GDM1 (cell line): ENCODE results near the gene EEFSEC.

Experiments
- DNase-seq: peaks from one replicate; lab custom pipeline; 2025; lab: John Stamatoyannopoulos, UW

The EEFSEC gene

GRCh38 chr3:128242818-128243601, 89.7 kb downstream of the EEFSEC start:
- DNase-seq: no peak

DNA sequence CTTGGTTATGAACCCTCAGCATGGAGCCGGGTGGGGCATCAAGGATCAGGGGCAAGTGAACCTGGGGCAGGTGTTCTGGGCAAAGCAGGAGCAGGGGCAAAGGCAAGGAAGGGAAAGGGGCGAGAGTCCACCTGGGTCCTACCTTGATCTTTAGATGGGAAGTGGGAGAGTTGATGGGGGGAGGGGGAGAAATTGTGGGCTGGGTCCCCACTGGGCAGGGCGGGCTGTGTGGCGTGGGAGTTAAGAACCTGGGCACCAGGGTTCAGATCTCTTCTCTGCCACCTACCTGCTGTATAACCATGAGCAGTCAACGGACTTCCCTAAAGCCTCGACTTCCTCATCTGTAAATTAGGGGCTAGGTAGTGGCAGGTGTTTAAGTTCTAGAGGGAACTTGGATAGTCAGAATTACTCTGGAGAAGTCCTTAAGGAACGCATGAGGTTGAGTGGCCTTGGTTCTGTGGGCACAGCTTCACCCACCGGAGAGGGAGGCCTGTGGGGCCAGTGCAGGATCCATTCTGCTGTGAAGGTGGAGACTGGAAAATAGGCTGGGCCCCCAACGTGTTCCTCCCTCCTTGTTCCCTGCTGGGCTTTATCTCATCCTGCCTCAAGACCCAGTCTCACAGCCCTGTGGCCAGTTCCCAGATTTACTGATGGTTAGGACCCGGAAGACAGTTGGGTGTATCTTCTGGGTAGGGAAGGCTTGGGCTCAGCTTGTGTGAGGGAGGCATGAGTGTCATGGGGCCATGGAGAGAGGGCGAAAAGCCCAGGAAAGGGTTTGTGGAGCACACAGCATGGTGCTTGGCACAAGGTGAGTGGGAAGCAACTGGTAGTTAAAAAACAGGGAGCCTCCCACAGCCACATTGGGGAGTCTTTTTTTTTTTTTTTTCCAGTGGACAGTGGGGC, 90.6 kb downstream of the EEFSEC start:
- no peak for DNase-seq

DNA sequence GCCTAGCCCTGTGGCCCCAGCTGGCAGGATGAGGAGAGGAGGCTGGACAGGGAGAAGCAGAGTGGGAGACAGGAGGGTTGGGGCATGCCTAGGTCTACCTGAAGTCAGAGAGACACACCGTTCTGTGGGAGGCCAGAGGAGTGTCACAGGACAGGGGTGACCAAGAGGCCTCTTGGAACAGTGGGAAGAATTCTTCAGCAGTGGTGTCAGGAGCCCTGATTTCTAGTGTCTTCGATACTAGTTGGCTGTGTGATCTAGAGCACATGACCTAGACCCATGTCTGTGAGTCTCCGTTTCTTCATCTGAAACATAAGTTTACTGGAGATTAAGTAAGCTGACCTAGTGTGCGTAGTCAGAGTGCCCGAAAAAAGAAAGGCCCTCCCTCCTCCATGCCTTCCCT, 92.2 kb downstream of the EEFSEC start:
- DNase-seq: no peak

DNA sequence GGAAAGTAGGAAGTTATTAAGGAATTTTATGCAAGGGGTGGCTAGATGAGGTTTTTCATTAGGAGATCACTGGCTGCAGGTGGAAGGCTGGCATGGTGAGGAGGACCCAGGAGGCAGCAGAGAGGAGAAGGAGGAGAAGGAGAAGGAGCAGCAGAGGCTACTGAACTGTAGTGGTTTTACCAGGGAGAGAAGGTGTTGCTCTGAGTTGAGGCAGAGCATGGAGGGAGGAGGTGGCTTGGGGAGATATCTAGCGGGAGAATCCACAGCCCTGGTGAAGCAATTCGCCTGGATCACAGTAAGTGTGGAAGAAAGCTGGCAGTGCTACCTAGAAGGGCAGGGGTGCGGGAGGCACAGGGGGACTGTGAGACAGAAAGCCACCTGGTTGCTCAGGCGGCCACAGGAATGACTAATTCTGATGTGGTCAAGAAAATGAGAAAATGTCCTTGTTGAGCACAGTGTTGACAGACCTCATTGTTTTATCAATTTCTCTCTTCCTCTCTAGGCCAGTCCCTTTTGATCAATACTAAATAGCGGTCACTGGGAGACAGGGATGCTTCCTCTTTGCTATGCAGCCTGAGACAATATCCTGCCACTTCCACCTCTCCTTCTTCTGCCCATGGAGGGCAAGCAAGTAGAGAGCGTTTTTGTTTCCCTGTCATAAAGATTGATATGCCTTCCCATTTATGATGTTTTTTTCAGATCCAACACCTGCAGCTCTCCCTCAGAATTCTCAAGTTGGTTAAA, 94.6 kb downstream of the EEFSEC start:
- DNase-seq: no peak

DNA sequence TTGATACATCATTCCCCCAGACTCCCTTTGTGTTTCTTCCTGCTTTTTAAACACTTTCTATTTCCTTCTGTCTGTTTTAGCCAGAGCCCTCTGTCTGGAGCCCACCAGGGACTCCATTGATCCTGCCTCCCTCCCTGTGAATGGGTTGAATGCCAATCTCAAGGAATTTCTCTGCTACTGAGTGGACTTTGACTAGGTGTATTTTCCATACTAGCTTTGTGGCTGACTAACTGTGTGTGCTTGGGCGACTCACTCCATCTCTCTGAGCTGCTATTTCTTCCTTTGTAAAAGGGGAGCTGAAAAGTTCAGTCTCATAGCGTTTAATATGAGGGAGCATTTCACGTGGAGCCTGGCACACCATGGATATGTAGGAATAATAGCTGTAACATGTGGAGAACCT, 98.8 kb downstream of the EEFSEC start:
- DNase-seq: no peak

- DNase-seq: no peak
These were observed 99.9 kb downstream of the EEFSEC start for GRCh38 chr3:128253150-128253549.

GRCh38 chr3:128254066-128254590, 100.8 kb downstream of the EEFSEC start:
- DNase-seq: no peak

DNA sequence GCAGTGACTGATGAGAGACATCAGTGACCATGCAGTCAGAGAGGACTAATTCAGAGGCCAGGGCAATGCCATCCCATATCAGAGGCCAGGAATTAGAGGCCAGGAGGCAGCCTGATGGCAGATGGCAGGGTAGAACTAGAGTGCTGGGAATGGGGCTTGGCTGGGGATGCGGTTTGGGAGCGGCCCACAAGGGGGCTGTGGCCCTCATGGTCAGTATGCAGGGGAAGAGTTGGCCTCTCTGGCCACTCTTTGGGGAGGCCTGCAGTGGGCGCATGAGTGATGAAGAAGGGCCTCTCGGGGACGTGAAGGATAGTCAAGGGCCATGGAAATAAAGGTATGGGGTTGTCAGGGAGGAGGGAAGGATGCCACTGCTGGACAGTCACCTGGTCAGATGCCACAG, 101.7 kb downstream of the EEFSEC start:
- DNase-seq: no peak

- DNase-seq: no peak
These were observed 102.8 kb downstream of the EEFSEC start for GRCh38 chr3:128256131-128256530.

DNA sequence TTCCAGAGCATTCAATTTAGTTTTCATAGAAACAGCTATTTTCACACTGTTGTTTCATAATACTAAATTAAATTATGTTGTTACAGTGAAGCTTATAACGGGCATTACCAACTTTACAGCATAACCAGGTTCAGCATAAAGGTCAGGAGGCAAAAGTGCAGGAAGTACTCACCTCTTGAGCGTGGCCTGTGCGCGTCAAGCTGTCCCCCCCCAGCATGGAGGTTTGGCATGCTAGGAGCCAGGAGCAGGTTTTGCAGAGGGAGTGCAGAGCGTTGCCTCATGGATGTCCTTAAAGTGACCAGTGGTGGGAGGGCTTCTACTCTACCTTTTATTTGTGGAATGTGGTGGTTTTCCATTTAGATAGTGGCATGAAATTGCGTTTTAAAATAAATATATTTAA, 104.4 kb downstream of the EEFSEC start:
- DNase-seq: no peak

GRCh38 chr3:128260275-128260674, 107.0 kb downstream of the EEFSEC start:
- no peak for DNase-seq

- DNase-seq: no peak
These were observed 109.2 kb downstream of the EEFSEC start for GRCh38 chr3:128262457-128262856.

GRCh38 chr3:128263118-128263517, 109.8 kb downstream of the EEFSEC start:
- DNase-seq: no peak

- no peak for DNase-seq
These were observed 110.7 kb downstream of the EEFSEC start for GRCh38 chr3:128263946-128264345.

GRCh38 chr3:128266453-128266852, 113.2 kb downstream of the EEFSEC start:
- DNase-seq: no peak

DNA sequence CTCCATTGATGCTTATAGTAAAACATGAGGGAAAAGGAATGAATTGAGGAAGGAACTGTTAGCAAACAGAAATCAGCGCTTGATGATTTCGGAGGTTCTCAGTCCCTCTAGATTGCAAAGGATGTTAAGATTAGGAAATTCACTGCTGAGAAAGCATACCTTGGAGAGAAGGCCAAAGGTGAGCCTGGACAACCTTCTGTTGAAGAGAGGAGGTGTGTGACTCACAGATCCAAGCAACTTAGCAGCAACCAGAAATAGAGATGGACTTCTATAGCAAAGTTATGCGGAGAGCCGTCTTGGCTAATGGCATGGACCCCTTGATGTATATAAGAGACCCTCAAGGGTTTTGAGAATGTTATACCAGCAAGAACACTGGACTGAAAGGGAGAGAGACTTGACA, 114.3 kb downstream of the EEFSEC start:
- DNase-seq: no peak

DNA sequence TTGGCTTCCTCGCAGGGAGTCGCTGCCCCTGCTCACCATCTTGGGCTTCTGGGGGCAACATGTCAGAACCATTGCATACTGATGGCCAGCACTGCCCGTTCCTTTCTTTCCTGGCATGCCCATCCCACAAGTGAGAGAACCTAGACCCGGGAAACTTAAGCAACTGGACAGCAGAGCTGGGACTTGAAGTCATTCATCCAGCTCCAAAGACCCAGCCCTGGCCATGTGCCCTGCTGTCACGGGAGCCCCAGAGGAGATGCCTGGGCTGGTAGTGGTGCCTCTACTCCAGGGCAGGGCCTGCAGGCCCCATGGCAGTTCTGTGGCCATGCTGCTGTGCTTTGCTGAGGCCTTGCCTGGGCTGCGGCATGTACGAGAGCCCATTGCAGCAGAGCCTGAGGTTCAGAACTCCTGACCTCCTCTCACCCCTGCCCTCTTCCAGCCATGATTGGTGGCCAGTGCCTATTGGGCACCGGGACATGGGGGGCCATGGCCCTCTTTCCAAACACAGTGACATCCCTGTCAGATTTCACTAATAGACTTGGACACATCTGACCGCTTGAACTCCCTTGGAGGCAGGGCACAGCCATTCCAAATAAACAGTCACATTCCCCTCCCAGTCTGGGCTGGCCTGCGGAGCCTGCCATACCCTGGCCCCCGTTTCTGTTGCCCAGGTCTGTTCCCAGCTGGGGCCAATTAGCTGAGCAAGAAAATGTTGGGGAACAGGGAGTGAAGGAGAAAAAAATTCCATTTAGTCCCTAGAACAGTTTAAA, 115.9 kb downstream of the EEFSEC start:
- DNase-seq: no peak

DNA sequence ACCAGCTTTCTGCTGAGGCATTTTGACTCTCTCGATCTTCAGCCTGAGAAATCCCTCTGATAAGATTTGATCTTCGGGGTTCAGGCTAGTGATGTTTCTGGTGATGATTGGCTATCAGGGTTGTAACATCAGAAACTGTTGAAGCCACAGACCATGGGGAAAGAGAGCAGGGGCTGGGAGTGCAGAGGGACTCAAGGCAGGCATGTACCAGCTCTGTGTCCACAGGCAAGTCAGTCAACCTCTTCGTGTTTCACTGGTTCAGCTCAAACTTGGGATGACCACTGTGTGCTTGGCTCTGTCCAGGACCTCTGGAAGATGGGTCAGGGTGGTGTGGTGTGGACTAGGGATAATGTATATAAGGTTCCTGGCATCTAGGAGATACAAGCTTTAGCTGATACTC, 116.5 kb downstream of the EEFSEC start:
- DNase-seq: no peak

- DNase-seq: no peak
These were observed 117.5 kb downstream of the EEFSEC start for GRCh38 chr3:128270559-128271492.
